Measurements from ENCODE around the gene TMEM156. TPM values are rescaled to one million over a fixed set of nuclear protein-coding genes. Genes with fewer than 3 reads are reported as not detected.
A peak's percentile ranks its signal among the peaks of the same experiment; 100 is the strongest.
"Not testable (repeated sequence)": the region's sequence is repeated elsewhere in the genome, so short reads cannot be mapped to it uniquely, and the experiment has no call there.

Gene TMEM156
- total RNA-seq, 1 donor from 2014 or later, result 0.39 TPM

GRCh38 chr4:38993683-38994082, 38.5 kb downstream of the TMEM156 start:
- DNase-seq (ENCODE audit: low read depth in 2 of 2), result no peak

- DNase-seq (ENCODE audit: low read depth in 2 of 2), result no peak
These were observed 42.0 kb downstream of the TMEM156 start for GRCh38 chr4:38990241-38990640.

GRCh38 chr4:38989487-38989886, 42.7 kb downstream of the TMEM156 start:
- no peak for DNase-seq (ENCODE audit: low read depth in 2 of 2)

- DNase-seq (ENCODE audit: low read depth in 2 of 2), result peak in 1 of 2 donors; percentile 29
These were observed 43.9 kb downstream of the TMEM156 start for GRCh38 chr4:38988353-38988752.

- no peak for DNase-seq (ENCODE audit: low read depth in 2 of 2)
These were observed 44.7 kb downstream of the TMEM156 start for GRCh38 chr4:38987491-38987890.

- DNase-seq (ENCODE audit: low read depth in 2 of 2), result no peak
These were observed 46.7 kb downstream of the TMEM156 start for GRCh38 chr4:38985410-38986100.

GRCh38 chr4:38983787-38984598, 48.2 kb downstream of the TMEM156 start:
- DNase-seq (ENCODE audit: low read depth in 2 of 2), result peak in 1 of 2 donors; percentile 10

GRCh38 chr4:38983291-38983690, 48.9 kb downstream of the TMEM156 start:
- DNase-seq (ENCODE audit: low read depth in 2 of 2), result no peak

- peak; percentile 11 to 22 for DNase-seq (ENCODE audit: low read depth in 2 of 2)
These were observed 49.7 kb downstream of the TMEM156 start for GRCh38 chr4:38982361-38983095.

GRCh38 chr4:38980903-38981676, 51.1 kb downstream of the TMEM156 start:
- DNase-seq (ENCODE audit: low read depth in 2 of 2), result peak in 1 of 2 donors; percentile 43

- DNase-seq (ENCODE audit: low read depth in 2 of 2), result no peak
These were observed 52.5 kb downstream of the TMEM156 start for GRCh38 chr4:38979511-38980230.

GRCh38 chr4:38979081-38979480, 53.1 kb downstream of the TMEM156 start:
- no peak for DNase-seq (ENCODE audit: low read depth in 2 of 2)

GRCh38 chr4:38976308-38976707, 55.9 kb downstream of the TMEM156 start:
- no peak for DNase-seq (ENCODE audit: low read depth in 2 of 2)

- no peak for DNase-seq (ENCODE audit: low read depth in 2 of 2)
These were observed 63.5 kb downstream of the TMEM156 start for GRCh38 chr4:38968668-38969067.

- peak; percentile 23 to 43 for DNase-seq (ENCODE audit: low read depth in 2 of 2)
These were observed 64.7 kb downstream of the TMEM156 start for GRCh38 chr4:38967260-38968095.

- DNase-seq (ENCODE audit: low read depth in 2 of 2), result no peak
These were observed 66.3 kb downstream of the TMEM156 start for GRCh38 chr4:38965866-38966265.

GRCh38 chr4:38964942-38965775, 67.0 kb downstream of the TMEM156 start:
- DNase-seq (ENCODE audit: low read depth in 2 of 2), result no peak

GRCh38 chr4:38959248-38959647, 73.0 kb downstream of the TMEM156 start:
- DNase-seq (ENCODE audit: low read depth in 2 of 2), result not testable (repeated sequence)

Measured in dermis microvascular lymphatic vessel endothelial cell (primary cell).